Thoracic aorta (tissue), 2 donors: ENCODE results near the gene IFT122. TPM values are rescaled to one million over a fixed set of nuclear protein-coding genes. Genes with fewer than 3 reads are reported as not detected.

ENCODE experiments used
- ATAC-seq: fragments of 150-250 bp; one replicate; pipeline ENCODE4 v1.8.0; 2017; ENCODE audit warnings: low read depth; ENCODE audit not compliant: insufficient number of reproducible peaks, low FRiP score
- DNase-seq: peaks from one replicate; pipeline ENCODE4 v3.0.0-alpha.2; 2020; ENCODE audit warnings: low spot score
- H3K27ac ChIP-seq, 2 donors: fragments of 200-600 bp; sonication (generic); 1 replicate in 1 of 2; 2 replicates in 1 of 2; pipeline ENCODE4 v1.5.1; 2016; ENCODE audit warnings: mild to moderate bottlenecking in 2 of 2, moderate library complexity in 2 of 2
- H3K27me3 ChIP-seq: fragments of 200-600 bp; sonication (generic); replicated peaks from 2 replicates; pipeline ENCODE4 v1.6.0; 2016; ENCODE audit warnings: mild to moderate bottlenecking; ENCODE audit not compliant: insufficient read depth
- H3K36me3 ChIP-seq: fragments of 200-600 bp; sonication (generic); one replicate; pipeline ENCODE4 v1.5.1; 2016
- H3K4me1 ChIP-seq, 2 donors: fragments of 200-600 bp; sonication (generic); 1 replicate in 1 of 2; 2 replicates in 1 of 2; pipeline versions ENCODE4 v1.5.1 to v1.6.0; 2016; ENCODE audit warnings: low read depth in 2 of 2, mild to moderate bottlenecking in 1 of 2; ENCODE audit not compliant: control insufficient read depth in 1 of 2
- H3K4me3 ChIP-seq: fragments of 200-600 bp; sonication (generic); 2 replicates; pipeline ENCODE4 v1.5.1; 2016; ENCODE audit warnings: mild to moderate bottlenecking
- H3K9me3 ChIP-seq: fragments of 200-600 bp; sonication (generic); 2 replicates; pipeline ENCODE4 v1.5.1; 2016
- total RNA-seq, 2 donors: library from RNA; depleted of rRNA; stranded (reverse); fragments of >200 nt; gene quantifications; one replicate each; pipeline versions ENCODE4 v1.1.0 to v1.2.3, GENCODE V29; 2016
- TF ChIP-seq, protein P1 (sequence below): fragments of 200-600 bp; sonication (generic); IDR thresholded peaks from one replicate; pipeline ENCODE4 v1.5.1; 2019; ENCODE audit warnings: antibody characterized with exemption

IFT122 gene
- total RNA-seq, 2 donors from 2014 or later = 50.1 to 61.9 TPM

- ATAC-seq (no peak), DNase-seq (no peak)
- H3K4me1 ChIP-seq = peaks cover 0 to 12% of the 10 kb centered on the region in 2 donors
- H3K4me3 ChIP-seq = no peak within 1 kb of the TSS
- TF ChIP-seq, protein P1, sequence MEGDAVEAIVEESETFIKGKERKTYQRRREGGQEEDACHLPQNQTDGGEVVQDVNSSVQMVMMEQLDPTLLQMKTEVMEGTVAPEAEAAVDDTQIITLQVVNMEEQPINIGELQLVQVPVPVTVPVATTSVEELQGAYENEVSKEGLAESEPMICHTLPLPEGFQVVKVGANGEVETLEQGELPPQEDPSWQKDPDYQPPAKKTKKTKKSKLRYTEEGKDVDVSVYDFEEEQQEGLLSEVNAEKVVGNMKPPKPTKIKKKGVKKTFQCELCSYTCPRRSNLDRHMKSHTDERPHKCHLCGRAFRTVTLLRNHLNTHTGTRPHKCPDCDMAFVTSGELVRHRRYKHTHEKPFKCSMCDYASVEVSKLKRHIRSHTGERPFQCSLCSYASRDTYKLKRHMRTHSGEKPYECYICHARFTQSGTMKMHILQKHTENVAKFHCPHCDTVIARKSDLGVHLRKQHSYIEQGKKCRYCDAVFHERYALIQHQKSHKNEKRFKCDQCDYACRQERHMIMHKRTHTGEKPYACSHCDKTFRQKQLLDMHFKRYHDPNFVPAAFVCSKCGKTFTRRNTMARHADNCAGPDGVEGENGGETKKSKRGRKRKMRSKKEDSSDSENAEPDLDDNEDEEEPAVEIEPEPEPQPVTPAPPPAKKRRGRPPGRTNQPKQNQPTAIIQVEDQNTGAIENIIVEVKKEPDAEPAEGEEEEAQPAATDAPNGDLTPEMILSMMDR = no peak
- H3K27ac ChIP-seq = no peak within 1 kb of the TSS
- no peaks in the 10 kb centered on the region for H3K9me3 ChIP-seq
- no peaks in the 10 kb centered on the region for H3K36me3 ChIP-seq
- H3K27me3 ChIP-seq = no peaks in the 10 kb centered on the region
Measured at GRCh38 chr3:129528589-129529100, 88.6 kb downstream of the IFT122 start, which contains the start of gene RHO. Gene RHO, plus strand, starts transcription at chr3:129528639. Its CDS starts 95 bp downstream, at chr3:129528734.

DNA sequence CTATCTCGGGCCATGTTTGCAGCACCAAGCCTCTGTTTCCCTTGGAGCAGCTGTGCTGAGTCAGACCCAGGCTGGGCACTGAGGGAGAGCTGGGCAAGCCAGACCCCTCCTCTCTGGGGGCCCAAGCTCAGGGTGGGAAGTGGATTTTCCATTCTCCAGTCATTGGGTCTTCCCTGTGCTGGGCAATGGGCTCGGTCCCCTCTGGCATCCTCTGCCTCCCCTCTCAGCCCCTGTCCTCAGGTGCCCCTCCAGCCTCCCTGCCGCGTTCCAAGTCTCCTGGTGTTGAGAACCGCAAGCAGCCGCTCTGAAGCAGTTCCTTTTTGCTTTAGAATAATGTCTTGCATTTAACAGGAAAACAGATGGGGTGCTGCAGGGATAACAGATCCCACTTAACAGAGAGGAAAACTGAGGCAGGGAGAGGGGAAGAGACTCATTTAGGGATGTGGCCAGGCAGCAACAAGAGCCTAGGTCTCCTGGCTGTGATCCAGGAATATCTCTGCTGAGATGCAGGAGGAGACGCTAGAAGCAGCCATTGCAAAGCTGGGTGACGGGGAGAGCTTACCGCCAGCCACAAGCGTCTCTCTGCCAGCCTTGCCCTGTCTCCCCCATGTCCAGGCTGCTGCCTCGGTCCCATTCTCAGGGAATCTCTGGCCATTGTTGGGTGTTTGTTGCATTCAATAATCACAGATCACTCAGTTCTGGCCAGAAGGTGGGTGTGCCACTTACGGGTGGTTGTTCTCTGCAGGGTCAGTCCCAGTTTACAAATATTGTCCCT is 89.6 kb downstream of the IFT122 start:
- TF ChIP-seq, protein P1 = no peak
- Histone ChIP-seq H3K36me3 (no peaks in the 10 kb centered on the region), H3K9me3 (no peaks in the 10 kb centered on the region), H3K27ac (no peak overlapping the region), H3K4me1 (peaks cover 0 to 12% of the 10 kb centered on the region in 2 donors), H3K27me3 (no peaks in the 10 kb centered on the region), H3K4me3 (no peak overlapping the region)
- ATAC-seq = no peak
- no peak for DNase-seq

DNA sequence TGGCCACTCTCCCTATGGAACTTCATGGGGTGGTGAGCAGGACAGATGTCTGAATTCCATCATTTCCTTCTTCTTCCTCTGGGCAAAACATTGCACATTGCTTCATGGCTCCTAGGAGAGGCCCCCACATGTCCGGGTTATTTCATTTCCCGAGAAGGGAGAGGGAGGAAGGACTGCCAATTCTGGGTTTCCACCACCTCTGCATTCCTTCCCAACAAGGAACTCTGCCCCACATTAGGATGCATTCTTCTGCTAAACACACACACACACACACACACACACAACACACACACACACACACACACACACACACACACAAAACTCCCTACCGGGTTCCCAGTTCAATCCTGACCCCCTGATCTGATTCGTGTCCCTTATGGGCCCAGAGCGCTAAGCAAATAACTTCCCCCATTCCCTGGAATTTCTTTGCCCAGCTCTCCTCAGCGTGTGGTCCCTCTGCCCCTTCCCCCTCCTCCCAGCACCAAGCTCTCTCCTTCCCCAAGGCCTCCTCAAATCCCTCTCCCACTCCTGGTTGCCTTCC is 90.3 kb downstream of the IFT122 start:
- H3K36me3 ChIP-seq = no peaks in the 10 kb centered on the region
- DNase-seq (no peak), ATAC-seq (no peak)
- H3K4me3 ChIP-seq = no peak overlapping the region
- no peaks in the 10 kb centered on the region for H3K27me3 ChIP-seq
- peaks cover 0 to 12% of the 10 kb centered on the region in 2 donors for H3K4me1 ChIP-seq
- TF ChIP-seq, protein P1 = no peak
- H3K9me3 ChIP-seq = no peaks in the 10 kb centered on the region
- no peak overlapping the region for H3K27ac ChIP-seq

DNA sequence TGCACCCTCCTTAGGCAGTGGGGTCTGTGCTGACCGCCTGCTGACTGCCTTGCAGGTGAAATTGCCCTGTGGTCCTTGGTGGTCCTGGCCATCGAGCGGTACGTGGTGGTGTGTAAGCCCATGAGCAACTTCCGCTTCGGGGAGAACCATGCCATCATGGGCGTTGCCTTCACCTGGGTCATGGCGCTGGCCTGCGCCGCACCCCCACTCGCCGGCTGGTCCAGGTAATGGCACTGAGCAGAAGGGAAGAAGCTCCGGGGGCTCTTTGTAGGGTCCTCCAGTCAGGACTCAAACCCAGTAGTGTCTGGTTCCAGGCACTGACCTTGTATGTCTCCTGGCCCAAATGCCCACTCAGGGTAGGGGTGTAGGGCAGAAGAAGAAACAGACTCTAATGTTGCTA is 90.8 kb downstream of the IFT122 start:
- ATAC-seq (no peak), DNase-seq (no peak)
- H3K27ac ChIP-seq = no peak overlapping the region
- H3K4me1 ChIP-seq = peaks cover 0 to 12% of the 10 kb centered on the region in 2 donors
- TF ChIP-seq, protein P1 = no peak
- no peaks in the 10 kb centered on the region for H3K36me3 ChIP-seq
- no peaks in the 10 kb centered on the region for H3K9me3 ChIP-seq
- no peak overlapping the region for H3K4me3 ChIP-seq
- H3K27me3 ChIP-seq = no peaks in the 10 kb centered on the region

DNA sequence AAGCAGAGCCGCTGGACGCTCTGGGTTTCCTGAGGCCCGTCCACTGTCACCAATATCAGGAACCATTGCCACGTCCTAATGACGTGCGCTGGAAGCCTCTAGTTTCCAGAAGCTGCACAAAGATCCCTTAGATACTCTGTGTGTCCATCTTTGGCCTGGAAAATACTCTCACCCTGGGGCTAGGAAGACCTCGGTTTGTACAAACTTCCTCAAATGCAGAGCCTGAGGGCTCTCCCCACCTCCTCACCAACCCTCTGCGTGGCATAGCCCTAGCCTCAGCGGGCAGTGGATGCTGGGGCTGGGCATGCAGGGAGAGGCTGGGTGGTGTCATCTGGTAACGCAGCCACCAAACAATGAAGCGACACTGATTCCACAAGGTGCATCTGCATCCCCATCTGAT is 91.7 kb downstream of the IFT122 start:
- ATAC-seq (no peak), DNase-seq (no peak)
- no peak overlapping the region for H3K4me3 ChIP-seq
- H3K36me3 ChIP-seq = no peaks in the 10 kb centered on the region
- H3K27ac ChIP-seq = no peak overlapping the region
- H3K4me1 ChIP-seq = peaks cover 0 to 12% of the 10 kb centered on the region in 2 donors
- no peaks in the 10 kb centered on the region for H3K27me3 ChIP-seq
- TF ChIP-seq, protein P1 = no peak
- H3K9me3 ChIP-seq = no peaks in the 10 kb centered on the region
